ENCODE data around the gene BCOR. TPM values are rescaled to one million over a fixed set of nuclear protein-coding genes. Genes with fewer than 3 reads are reported as not detected.

Gene BCOR
- total RNA-seq, 1 experiment from 2014 or later: 18.8 TPM

- no peak for DNase-seq (ENCODE audit: low read depth)
Observed at GRCh38 chrX:40085102-40085551, 12.6 kb downstream of the BCOR start.

GRCh38 chrX:40084471-40085101 is 13.2 kb downstream of the BCOR start:
- no peak for DNase-seq (ENCODE audit: low read depth)

- no peak for DNase-seq (ENCODE audit: low read depth)
Observed at GRCh38 chrX:40083979-40084359, 13.8 kb downstream of the BCOR start.

GRCh38 chrX:40083120-40083978 is 14.4 kb downstream of the BCOR start:
- no peak for DNase-seq (ENCODE audit: low read depth)

- no peak for DNase-seq (ENCODE audit: low read depth)
Observed at GRCh38 chrX:40082447-40083119, 15.2 kb downstream of the BCOR start.

GRCh38 chrX:40081679-40082068 is 16.1 kb downstream of the BCOR start:
- no peak for DNase-seq (ENCODE audit: low read depth)

- no peak for DNase-seq (ENCODE audit: low read depth)
Observed at GRCh38 chrX:40080894-40081678, 16.7 kb downstream of the BCOR start.

GRCh38 chrX:40079572-40079971 is 18.2 kb downstream of the BCOR start:
- DNase-seq (ENCODE audit: low read depth): no peak

- no peak for DNase-seq (ENCODE audit: low read depth)
Observed at GRCh38 chrX:40078489-40079227, 19.1 kb downstream of the BCOR start.

- no peak for DNase-seq (ENCODE audit: low read depth)
Observed at GRCh38 chrX:40077906-40078305, 19.9 kb downstream of the BCOR start.

- DNase-seq (ENCODE audit: low read depth): no peak
Observed at GRCh38 chrX:40076750-40077575, 20.8 kb downstream of the BCOR start.

- no peak for DNase-seq (ENCODE audit: low read depth)
Observed at GRCh38 chrX:40074959-40075332, 22.8 kb downstream of the BCOR start.

- no peak for DNase-seq (ENCODE audit: low read depth)
Observed at GRCh38 chrX:40074080-40074958, 23.4 kb downstream of the BCOR start.

GRCh38 chrX:40073439-40074054 is 24.2 kb downstream of the BCOR start:
- no peak for DNase-seq (ENCODE audit: low read depth)

- DNase-seq (ENCODE audit: low read depth): no peak
Observed at GRCh38 chrX:40072246-40072645, 25.5 kb downstream of the BCOR start.

GRCh38 chrX:40068048-40068447 is 29.7 kb downstream of the BCOR start:
- peak; percentile 42 for DNase-seq (ENCODE audit: low read depth)

- no peak for DNase-seq (ENCODE audit: low read depth)
Observed at GRCh38 chrX:40066700-40067099, 31.1 kb downstream of the BCOR start.

- DNase-seq (ENCODE audit: low read depth): no peak
Observed at GRCh38 chrX:40065296-40066046, 32.3 kb downstream of the BCOR start.

Measured in LHCN-M2 (cell line).